H9 (cell line): ENCODE results near the gene RTP4. TPM values are rescaled to one million over a fixed set of nuclear protein-coding genes. Genes with fewer than 3 reads are reported as not detected.

Experiments
- DNase-seq: peaks from one replicate; pipeline ENCODE4 v3.0.0-alpha.2; 2017
- H2AFZ ChIP-seq: one replicate; pipeline ENCODE4 v1.6.1; 2013; ENCODE audit warnings: mild to moderate bottlenecking, low read length, control low read depth, moderate library complexity
- H2AK5ac ChIP-seq: 2 replicates; pipeline ENCODE4 v1.6.1; 2013; ENCODE audit warnings: low read length, control low read depth, mixed read lengths; ENCODE audit not compliant: insufficient read length
- H2BK120ac ChIP-seq: one replicate; pipeline ENCODE4 v1.6.1; 2013; ENCODE audit warnings: low read depth, mild to moderate bottlenecking, low read length, control low read depth, inconsistent platforms; ENCODE audit not compliant: poor library complexity, severe bottlenecking
- H2BK12ac ChIP-seq: 2 replicates; pipeline ENCODE4 v1.6.1; 2013; ENCODE audit warnings: low read length, control low read depth, mixed read lengths, low read depth; ENCODE audit not compliant: insufficient read length
- H2BK15ac ChIP-seq: 2 replicates; pipeline ENCODE4 v1.6.1; 2013; ENCODE audit warnings: low read depth, low read length, control low read depth
- H2BK20ac ChIP-seq: one replicate; pipeline ENCODE4 v1.6.1; 2013; ENCODE audit warnings: low read depth, mild to moderate bottlenecking, low read length, control low read depth, inconsistent platforms; ENCODE audit not compliant: poor library complexity, severe bottlenecking
- H2BK5ac ChIP-seq: 2 replicates; pipeline ENCODE4 v1.6.1; 2013; ENCODE audit warnings: low read length, control low read depth, mixed read lengths; ENCODE audit not compliant: insufficient read length
- H3K14ac ChIP-seq: 2 replicates; pipeline ENCODE4 v1.6.1; 2013; ENCODE audit warnings: low read length, control low read depth; ENCODE audit not compliant: insufficient read depth
- H3K18ac ChIP-seq: 2 replicates; pipeline ENCODE4 v1.6.1; 2013; ENCODE audit warnings: low read depth, mild to moderate bottlenecking, mixed read lengths, low read length, control low read depth; ENCODE audit not compliant: insufficient read length
- H3K23ac ChIP-seq: 2 replicates; pipeline ENCODE4 v1.6.1; 2013; ENCODE audit warnings: low read length, control low read depth, mixed read lengths, low read depth; ENCODE audit not compliant: insufficient read length
- H3K23me2 ChIP-seq: 2 replicates; pipeline ENCODE4 v1.6.1; 2013; ENCODE audit warnings: low read depth, mild to moderate bottlenecking, mixed read lengths, low read length, control low read depth; ENCODE audit not compliant: insufficient read length, poor library complexity, severe bottlenecking
- H3K27ac ChIP-seq: 2 replicates; pipeline ENCODE4 v1.5.1; 2013; ENCODE audit warnings: low read length, control low read depth, mixed read lengths, low read depth; ENCODE audit not compliant: insufficient read length
- H3K27me3 ChIP-seq: 2 replicates; pipeline ENCODE4 v1.6.1; 2013; ENCODE audit warnings: low read length, control low read depth, inconsistent platforms; ENCODE audit not compliant: insufficient read depth
- H3K4ac ChIP-seq: 2 replicates; pipeline ENCODE4 v1.6.1; 2013; ENCODE audit warnings: low read depth, mild to moderate bottlenecking, control low read depth, inconsistent platforms, low read length, moderate library complexity
- H3K4me1 ChIP-seq: 2 replicates; pipeline ENCODE4 v1.6.1; 2013; ENCODE audit warnings: low read length, control low read depth, inconsistent platforms; ENCODE audit not compliant: insufficient read depth
- H3K4me2 ChIP-seq: 2 replicates; pipeline ENCODE4 v1.6.1; 2013; ENCODE audit warnings: low read length, control low read depth, mixed read lengths; ENCODE audit not compliant: insufficient read length, insufficient read depth
- H3K56ac ChIP-seq: 2 replicates; pipeline ENCODE4 v1.6.1; 2013; ENCODE audit warnings: low read depth, mild to moderate bottlenecking, mixed read lengths, low read length, control low read depth; ENCODE audit not compliant: insufficient read length
- H3K79me1 ChIP-seq: 2 replicates; pipeline ENCODE4 v1.6.1; 2013; ENCODE audit warnings: low read depth, mild to moderate bottlenecking, moderate library complexity, low read length, control low read depth, inconsistent platforms; ENCODE audit not compliant: insufficient read depth, poor library complexity, severe bottlenecking
- H3K79me2 ChIP-seq: 2 replicates; pipeline ENCODE4 v1.6.1; 2013; ENCODE audit warnings: low read length, control low read depth, inconsistent platforms; ENCODE audit not compliant: insufficient read depth
- H3K9ac ChIP-seq: 2 replicates; pipeline ENCODE4 v1.6.1; 2013; ENCODE audit warnings: low read length, control low read depth, mixed read lengths; ENCODE audit not compliant: insufficient read length; ENCODE audit errors: extremely low read depth
- H3K9me3 ChIP-seq: one replicate; pipeline ENCODE4 v1.6.1; 2013; ENCODE audit warnings: low read depth, low read length, inconsistent platforms; ENCODE audit not compliant: control insufficient read depth
- H3T11ph ChIP-seq: one replicate; pipeline ENCODE4 v1.6.1; 2013; ENCODE audit warnings: mild to moderate bottlenecking, low read length, control low read depth, inconsistent platforms
- H4K20me1 ChIP-seq: one replicate; pipeline ENCODE4 v1.6.1; 2013; ENCODE audit not compliant: control insufficient read depth, insufficient read length, insufficient read depth
- H4K5ac ChIP-seq: 2 replicates; pipeline ENCODE4 v1.6.1; 2013; ENCODE audit warnings: low read depth, mild to moderate bottlenecking, mixed read lengths, low read length, control low read depth; ENCODE audit not compliant: insufficient read length
- H4K8ac ChIP-seq: replicated peaks from 2 replicates; pipeline ENCODE4 v1.6.1; 2013; ENCODE audit warnings: low read length, control low read depth, mixed read lengths, low read depth; ENCODE audit not compliant: insufficient read length
- H4K91ac ChIP-seq: 2 replicates; pipeline ENCODE4 v1.6.1; 2013; ENCODE audit warnings: low read depth, mild to moderate bottlenecking, moderate library complexity, mixed read lengths, low read length, control low read depth; ENCODE audit not compliant: insufficient read length
- H3K27ac Mint-ChIP-seq, 3 experiments: 2 replicates in 2 of 3; 3 replicates in 1 of 3; pipeline ENCODE4 v1.8.0; 2020 to 2021; ENCODE audit warnings: mixed read lengths in 3 of 3, mild to moderate bottlenecking in 1 of 3, moderate library complexity in 1 of 3
- H3K27me3 Mint-ChIP-seq: 2 replicates; pipeline ENCODE4 v1.8.0; 2021; ENCODE audit warnings: low read depth, mild to moderate bottlenecking, moderate library complexity, mixed read lengths
- H3K36me3 Mint-ChIP-seq, 3 experiments: 2 replicates in 2 of 3; 3 replicates in 1 of 3; pipeline ENCODE4 v1.8.0; 2020 to 2021; ENCODE audit warnings: low read depth in 3 of 3, mixed read lengths in 3 of 3; ENCODE audit not compliant: insufficient read depth in 1 of 3
- H3K4me1 Mint-ChIP-seq, 2 experiments: 2 replicates each; pipeline ENCODE4 v1.8.0; 2020; ENCODE audit warnings: mixed read lengths in 2 of 2
- H3K4me3 Mint-ChIP-seq, 2 experiments: 2 replicates in 1 of 2; 3 replicates in 1 of 2; pipeline ENCODE4 v1.8.0; 2020 to 2021; ENCODE audit warnings: mild to moderate bottlenecking in 2 of 2, mixed read lengths in 2 of 2, moderate library complexity in 1 of 2
- H3K9me3 Mint-ChIP-seq, 2 experiments: 2 replicates in 1 of 2; 3 replicates in 1 of 2; pipeline ENCODE4 v1.8.0; 2020; ENCODE audit warnings: mild to moderate bottlenecking in 2 of 2, mixed read lengths in 2 of 2, moderate library complexity in 1 of 2
- CTCF ChIP-seq: fragments of 200-600 bp; sonication (generic); conservative IDR thresholded peaks from 3 replicates; pipeline ENCODE4 v1.8.0; 2021; ENCODE audit warnings: antibody characterized with exemption, mild to moderate bottlenecking
- WGBS: extraction: QIAGEN DNeasy Blood & Tissue Kit; methylation state at CpG from one replicate; pipeline ENCODE4 v1.1.7; 2013; ENCODE audit warnings: missing lambda C conversion rate, low lambda C conversion rate, mixed read lengths; ENCODE audit not compliant: insufficient read length; ENCODE audit errors: extremely low coverage; 5-methylcytosine and 5-hydroxymethylcytosine counted together
- total RNA-seq: library from RNA; stranded (reverse); gene quantifications from 2 replicates; pipeline ENCODE4 v1.2.1, GENCODE V29; 2021

Gene RTP4
- total RNA-seq, 1 experiment from 2014 or later, result not detected

GRCh38 chr3:187369089-187369447, 883 bp downstream of the RTP4 start:
- no peak overlapping the region for H3K4me3 Mint-ChIP-seq
- no CpG with 5 or more reads among the region's 1 CpG for WGBS
- no peak overlapping the region for H3K18ac ChIP-seq
- no peak overlapping the region for H3K9ac ChIP-seq
- peaks cover 0 to 2% of the 10 kb centered on the region in 2 experiments; a peak in 1 of 5 replicates for H3K9me3 Mint-ChIP-seq
- H4K8ac ChIP-seq, result no peak overlapping the region
- H3K14ac ChIP-seq, result no peak overlapping the region
- peaks cover 9% of the 10 kb centered on the region for H3K27me3 Mint-ChIP-seq
- no peaks in the 10 kb centered on the region for H3K79me1 ChIP-seq
- H3K23ac ChIP-seq, result no peak overlapping the region
- peaks cover 2% of the 10 kb centered on the region; the same call in 1 of the 2 replicates for H3K4me1 ChIP-seq
- no peak overlapping the region for H2BK120ac ChIP-seq
- no peaks in the 10 kb centered on the region for H3K79me2 ChIP-seq
- H3K23me2 ChIP-seq, result no peaks in the 10 kb centered on the region
- no peak for TF ChIP-seq CTCF
- H3K27me3 ChIP-seq, result no peaks in the 10 kb centered on the region
- H2BK5ac ChIP-seq, result no peak overlapping the region
- H3K4me1 Mint-ChIP-seq, result peaks cover 11 to 31% of the 10 kb centered on the region in 2 experiments
- no peak overlapping the region for H2BK20ac ChIP-seq
- no peak overlapping the region for H4K91ac ChIP-seq
- H3T11ph ChIP-seq, result no peak overlapping the region
- no peak overlapping the region for H2BK12ac ChIP-seq
- H2AK5ac ChIP-seq, result no peak overlapping the region
- H3K36me3 Mint-ChIP-seq, result peaks cover 0 to 11% (median 3%) of the 10 kb centered on the region in 3 experiments; a peak in 3 of 7 replicates
- H3K4me2 ChIP-seq, result no peak overlapping the region
- H3K4ac ChIP-seq, result no peak overlapping the region
- H2AFZ ChIP-seq, result no peak overlapping the region
- H3K27ac ChIP-seq, result no peak overlapping the region
- H3K56ac ChIP-seq, result no peak overlapping the region
- H3K9me3 ChIP-seq, result no peaks in the 10 kb centered on the region
- H3K27ac Mint-ChIP-seq, result no peak overlapping the region; a peak in 1 of 7 replicates
- H4K5ac ChIP-seq, result no peak overlapping the region
- DNase-seq, result no peak
- H2BK15ac ChIP-seq, result no peak overlapping the region
- no peaks in the 10 kb centered on the region for H4K20me1 ChIP-seq
